NB4 (cell line): ENCODE measurements around the gene TMEM178B.

Experiments used
- DNase-seq: peaks from one replicate; pipeline ENCODE4 v3.0.0; 2010; ENCODE audit warnings: low read depth
- H3K4me3 ChIP-seq: one replicate; pipeline ENCODE4 v1.5.1; 2011; ENCODE audit warnings: mild to moderate bottlenecking, low read depth, low read length, moderate library complexity
- MAX ChIP-seq: IDR thresholded peaks from 2 replicates; pipeline ENCODE4 v1.6.1; 2011; ENCODE audit warnings: low read depth, low read length
- MYC ChIP-seq: IDR thresholded peaks from 2 replicates; pipeline ENCODE4 v1.6.1; 2011; ENCODE audit warnings: low read depth, low read length
- POLR2A ChIP-seq: IDR thresholded peaks from 2 replicates; pipeline ENCODE4 v1.6.1; 2011; ENCODE audit warnings: mild to moderate bottlenecking; ENCODE audit not compliant: insufficient read length; ENCODE audit errors: extremely low read depth
- TF ChIP-seq, protein P1 (sequence below): IDR thresholded peaks from one replicate; pipeline ENCODE4 v1.5.1; 2012; ENCODE audit warnings: low read depth, low read length

The TMEM178B gene

GRCh38 chr7:141201145-141201885, 127.5 kb downstream of the TMEM178B start:
- no peak for DNase-seq

DNA sequence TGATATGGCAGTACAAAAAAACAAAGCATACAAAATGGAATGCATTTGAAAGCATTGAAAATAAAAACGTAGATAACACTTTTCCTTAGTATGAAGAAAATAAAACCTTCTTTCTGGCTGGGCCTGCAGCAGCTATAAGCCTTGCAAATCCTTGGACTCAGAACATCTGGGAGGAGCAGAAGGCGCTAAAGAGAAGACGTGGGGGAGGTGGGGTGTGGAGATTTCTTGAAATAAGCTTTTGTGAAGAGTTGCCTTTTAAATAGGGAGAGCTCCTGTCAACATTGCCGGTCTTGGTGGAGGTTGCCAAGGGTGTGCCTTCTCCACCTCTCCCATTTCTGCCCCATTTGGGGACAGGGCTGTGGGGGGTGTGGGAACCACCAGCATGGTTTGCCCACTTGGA, 128.7 kb downstream of the TMEM178B start:
- H3K4me3 ChIP-seq: no peak overlapping the region
- TF ChIP-seq MYC: no peak
- TF ChIP-seq, protein P1, sequence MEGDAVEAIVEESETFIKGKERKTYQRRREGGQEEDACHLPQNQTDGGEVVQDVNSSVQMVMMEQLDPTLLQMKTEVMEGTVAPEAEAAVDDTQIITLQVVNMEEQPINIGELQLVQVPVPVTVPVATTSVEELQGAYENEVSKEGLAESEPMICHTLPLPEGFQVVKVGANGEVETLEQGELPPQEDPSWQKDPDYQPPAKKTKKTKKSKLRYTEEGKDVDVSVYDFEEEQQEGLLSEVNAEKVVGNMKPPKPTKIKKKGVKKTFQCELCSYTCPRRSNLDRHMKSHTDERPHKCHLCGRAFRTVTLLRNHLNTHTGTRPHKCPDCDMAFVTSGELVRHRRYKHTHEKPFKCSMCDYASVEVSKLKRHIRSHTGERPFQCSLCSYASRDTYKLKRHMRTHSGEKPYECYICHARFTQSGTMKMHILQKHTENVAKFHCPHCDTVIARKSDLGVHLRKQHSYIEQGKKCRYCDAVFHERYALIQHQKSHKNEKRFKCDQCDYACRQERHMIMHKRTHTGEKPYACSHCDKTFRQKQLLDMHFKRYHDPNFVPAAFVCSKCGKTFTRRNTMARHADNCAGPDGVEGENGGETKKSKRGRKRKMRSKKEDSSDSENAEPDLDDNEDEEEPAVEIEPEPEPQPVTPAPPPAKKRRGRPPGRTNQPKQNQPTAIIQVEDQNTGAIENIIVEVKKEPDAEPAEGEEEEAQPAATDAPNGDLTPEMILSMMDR: no peak
- TF ChIP-seq MAX: no peak
- no peak for TF ChIP-seq POLR2A
- DNase-seq: no peak

More at GRCh38 chr7:141201145-141201885, 127.5 kb downstream of the TMEM178B start:
- no peak overlapping the region for H3K4me3 ChIP-seq
- TF ChIP-seq MYC (no peak), POLR2A (no peak), MAX (no peak)
- TF ChIP-seq, protein P1: no peak

GRCh38 chr7:141203177-141203576, 129.3 kb downstream of the TMEM178B start:
- no peak for TF ChIP-seq MYC
- no peak for TF ChIP-seq MAX
- TF ChIP-seq POLR2A: no peak
- TF ChIP-seq, protein P1: no peak
- H3K4me3 ChIP-seq: no peak overlapping the region
- no peak for DNase-seq

DNA sequence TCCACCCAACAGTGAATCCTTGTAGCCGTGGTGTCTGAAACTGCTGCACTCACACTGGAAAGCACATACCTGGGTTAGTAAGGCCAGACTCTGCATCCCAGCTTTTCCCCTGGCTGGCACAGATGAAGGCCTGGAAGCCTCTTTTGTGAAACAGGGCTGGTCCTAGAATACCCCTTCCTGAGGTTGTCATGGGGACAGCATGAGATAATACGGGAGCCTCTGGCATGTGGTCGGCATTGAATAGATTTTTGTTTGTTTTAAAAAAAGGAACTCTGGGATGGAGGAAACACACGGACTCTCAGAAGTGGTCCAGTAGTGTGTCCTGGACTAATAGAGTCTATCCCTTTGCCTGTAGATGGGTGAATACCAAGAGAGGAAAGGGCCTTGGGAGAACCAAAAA, 129.7 kb downstream of the TMEM178B start:
- TF ChIP-seq POLR2A (no peak), MAX (no peak), MYC (no peak)
- TF ChIP-seq, protein P1: no peak
- no peak for DNase-seq
- no peak overlapping the region for H3K4me3 ChIP-seq

GRCh38 chr7:141207661-141208060, 133.8 kb downstream of the TMEM178B start:
- TF ChIP-seq POLR2A: no peak
- TF ChIP-seq MAX: no peak
- TF ChIP-seq, protein P1: no peak
- H3K4me3 ChIP-seq: no peak overlapping the region
- no peak for DNase-seq
